Ovary (tissue), 9 donors: ENCODE results near the gene MYH11. TPM values are rescaled to one million over a fixed set of nuclear protein-coding genes. Genes with fewer than 3 reads are reported as not detected.

Source experiments
- DNase-seq, 5 donors: peaks; one replicate each; pipeline ENCODE4 v3.0.0-alpha.2; 2019 to 2020
- H3K27ac ChIP-seq, 2 donors: fragments of 200-600 bp; one replicate each; pipeline versions ENCODE4 v1.5.1 to v1.8.0; 2019 to 2022
- H3K27me3 ChIP-seq: fragments of 200-600 bp; one replicate; pipeline ENCODE4 v1.8.0; 2022
- H3K36me3 ChIP-seq: fragments of 200-600 bp; sonication (generic); one replicate; pipeline ENCODE4 v1.5.1; 2019
- H3K4me1 ChIP-seq: one replicate; pipeline ENCODE4 v1.8.1; 2013; ENCODE audit warnings: mild to moderate bottlenecking, moderate library complexity; ENCODE audit not compliant: insufficient read depth
- H3K4me3 ChIP-seq: fragments of 200-600 bp; sonication (generic); one replicate; pipeline ENCODE4 v1.5.1; 2017
- H3K9me3 ChIP-seq, 2 donors: fragments of 200-600 bp in 1 of 2; sonication (generic) in 1 of 2; one replicate each; pipeline versions ENCODE4 v1.5.1 to v1.8.1; 2013 to 2019; ENCODE audit warnings: mild to moderate bottlenecking in 1 of 2, moderate library complexity in 1 of 2
- CTCF ChIP-seq, 3 donors: fragments of 450-650 bp in 2 of 3; fragments of 200-600 bp in 1 of 3; IDR thresholded peaks; one replicate each; pipeline versions ENCODE4 v1.5.1 to v1.8.0; 2016 to 2022; ENCODE audit warnings: antibody characterized with exemption in 3 of 3, mild to moderate bottlenecking in 1 of 3
- EP300 ChIP-seq: sonication (generic); formaldehyde crosslinking; IDR thresholded peaks from one replicate; pipeline ENCODE4 v1.6.1; 2017; ENCODE audit warnings: antibody characterized with exemption
- POLR2A ChIP-seq: fragments of 450-650 bp; IDR thresholded peaks from one replicate; pipeline ENCODE4 v1.6.1; 2017; ENCODE audit warnings: antibody characterized with exemption, mild to moderate bottlenecking, moderate library complexity
- WGBS, 3 donors: extraction: QIAGEN DNeasy Blood & Tissue Kit in 1 of 3; methylation state at CpG; one replicate each; pipeline versions ENCODE4 v1.1.5 to v1.1.7; 2013 to 2017; 5-methylcytosine and 5-hydroxymethylcytosine counted together
- intact Hi-C, 4 donors: fragments of 100-400 bp; cut with DNase I; formaldehyde crosslinking; loops; one replicate each; pipeline versions ENCODE4 v1.11.0 to v1.15.1; 2022 to 2023
- polyA plus RNA-seq, 2 donors: library from polyadenylated mRNA; stranded (reverse); fragments of 200-250 nt in 1 of 2; fragments of 350-450 nt in 1 of 2; fragmentation: Illumina TruSeq in 1 of 2; extraction: RNeasy Lipid Tissue Mini Kit (QIAGEN cat#74804) in 1 of 2; gene quantifications; one replicate each; pipeline ENCODE4 v1.2.3, GENCODE V29; 2013 to 2014
- total RNA-seq, 7 donors: library from RNA; depleted of rRNA in 2 of 7; stranded (reverse); fragments of >200 nt in 2 of 7; fragmentation: NEBNext Ultra II Directional in 3 of 7; extraction: Animal tissue kit (Norgen Biotek cat#: 25700) in 3 of 7; gene quantifications; one replicate each; pipeline versions ENCODE4 v1.1.0 to v1.2.4, GENCODE V29; 2016 to 2023
- donor health status: DM: no; HTN: no; CAD: no; lungs with moderate emphysema.
- donor health status: DM: no; HTN: no; CAD: no.
- donor health status: Bipolar disorder and iron deficiency.
- donor health status: DM: yes; HTN: yes; CAD: no.
- donor health status: DM: no; HTN: no; CAD: no.
- donor health status: DM: yes; HTN: yes; CAD: no.

Gene MYH11
- total and polyA plus RNA-seq, 9 donors = 50.9 to 2,765 (median 263) TPM

GRCh38 chr16:15778204-15778743 lies 78.6 kb downstream of the MYH11 start:
- Histone ChIP-seq H3K36me3 (no peaks in the 10 kb centered on the region), H3K9me3 (no peaks in the 10 kb centered on the region), H3K4me3 (no peak overlapping the region), H3K27ac (no peak overlapping the region), H3K27me3 (no peaks in the 10 kb centered on the region), H3K4me1 (no peaks in the 10 kb centered on the region)
- TF ChIP-seq EP300 (no peak), CTCF (IDR thresholded peaks at IDR 0.05) (no peak), POLR2A (no peak)
- intact Hi-C loops = no loop called here
- WGBS, 3 donors = 82 to 89% (median 83%) methylated on average over 8 of the region's 8 CpGs
- no peak for DNase-seq

- WGBS, 3 donors = 67 to 68% (median 68%) methylated on average over 11 of the region's 11 CpGs
- no peaks in the 10 kb centered on the region for H3K36me3 ChIP-seq
- no peak for DNase-seq
- intact Hi-C loops = no loop called here
- H3K27me3 ChIP-seq = no peaks in the 10 kb centered on the region
- H3K27ac ChIP-seq = no peak overlapping the region
- no peaks in the 10 kb centered on the region for H3K9me3 ChIP-seq
- no peaks in the 10 kb centered on the region for H3K4me1 ChIP-seq
- H3K4me3 ChIP-seq = no peak overlapping the region
- TF ChIP-seq POLR2A (no peak), CTCF (IDR thresholded peaks at IDR 0.05) (no peak), EP300 (no peak)
These were observed 79.2 kb downstream of the MYH11 start for GRCh38 chr16:15777533-15778203.

GRCh38 chr16:15776572-15776971 lies 80.3 kb downstream of the MYH11 start:
- H3K36me3 ChIP-seq = no peaks in the 10 kb centered on the region
- H3K9me3 ChIP-seq = no peaks in the 10 kb centered on the region
- no peaks in the 10 kb centered on the region for H3K4me1 ChIP-seq
- no peak for DNase-seq
- H3K27me3 ChIP-seq = no peaks in the 10 kb centered on the region
- TF ChIP-seq POLR2A (no peak), EP300 (no peak), CTCF (IDR thresholded peaks at IDR 0.05) (no peak)
- intact Hi-C loops = no loop called here
- no peak overlapping the region for H3K27ac ChIP-seq
- no peak overlapping the region for H3K4me3 ChIP-seq
- WGBS, 3 donors = 78 to 88% (median 78%) methylated on average over 10 of the region's 10 CpGs

GRCh38 chr16:15775663-15776304 lies 81.0 kb downstream of the MYH11 start:
- Histone ChIP-seq H3K4me1 (no peaks in the 10 kb centered on the region), H3K4me3 (no peak overlapping the region), H3K27ac (no peak overlapping the region), H3K27me3 (no peaks in the 10 kb centered on the region), H3K9me3 (no peaks in the 10 kb centered on the region), H3K36me3 (no peaks in the 10 kb centered on the region)
- 62 to 75% (median 69%) methylated on average over 7 of the region's 7 CpGs for WGBS, 3 donors
- intact Hi-C loops = no loop called here
- no peak for TF ChIP-seq EP300
- no peak for TF ChIP-seq CTCF (IDR thresholded peaks at IDR 0.05)
- no peak for DNase-seq
